H1 (cell line): ENCODE results near the gene PTPN5. TPM values are rescaled to one million over a fixed set of nuclear protein-coding genes. Genes with fewer than 3 reads are reported as not detected.

ENCODE experiments used
- CTCF ChIA-PET: fragments of 300-600 bp; sonication (Branson Sonifier 250); formaldehyde crosslinking; loops from one replicate; lab custom pipeline; 2021; ENCODE audit not compliant: partially characterized antibody; lab: Charles Lee
- POLR2A ChIA-PET: fragments of 300-600 bp; sonication (Branson Sonifier 250); formaldehyde crosslinking; loops from one replicate; lab custom pipeline; 2021; ENCODE audit warnings: inconsistent platforms; ENCODE audit not compliant: partially characterized antibody; lab: Charles Lee
- DNase-seq, 2 experiments: peaks; one replicate each; pipeline versions ENCODE4 v3.0.0 to v3.0.0-alpha.2; 2010 to 2022; ENCODE audit warnings: low spot score in 2 of 2, low read depth in 1 of 2, mixed read lengths in 1 of 2
- FAIRE-seq: peaks from 2 replicates; lab custom pipeline; 2011; peaks lifted over from hg19 to GRCh38; lab: Jason Lieb, UNC
- H2AFZ ChIP-seq: 2 replicates; pipeline ENCODE4 v1.8.1; 2012; ENCODE audit warnings: low read length, inconsistent platforms
- H2AK5ac ChIP-seq: 2 replicates; pipeline ENCODE4 v1.6.1; 2013; ENCODE audit warnings: low read depth, low read length
- H2BK120ac ChIP-seq: replicated peaks from 2 replicates; pipeline ENCODE3; 2013; ENCODE audit warnings: low read depth, low read length, inconsistent platforms
- H2BK12ac ChIP-seq: 2 replicates; pipeline ENCODE4 v1.6.1; 2013; ENCODE audit warnings: low read depth, low read length
- H2BK15ac ChIP-seq: 2 replicates; pipeline ENCODE4 v1.6.1; 2013; ENCODE audit warnings: low read length
- H2BK20ac ChIP-seq: 2 replicates; pipeline ENCODE4 v1.6.1; 2013; ENCODE audit warnings: low read length
- H2BK5ac ChIP-seq: 2 replicates; pipeline ENCODE4 v1.6.1; 2013; ENCODE audit warnings: low read depth, low read length
- H3K14ac ChIP-seq: 2 replicates; pipeline ENCODE4 v1.6.1; 2013; ENCODE audit warnings: inconsistent platforms; ENCODE audit not compliant: insufficient read length
- H3K18ac ChIP-seq: 2 replicates; pipeline ENCODE4 v1.6.1; 2013; ENCODE audit warnings: low read length; ENCODE audit errors: extremely low read depth
- H3K23ac ChIP-seq: 2 replicates; pipeline ENCODE4 v1.6.1; 2013; ENCODE audit warnings: inconsistent platforms; ENCODE audit not compliant: insufficient read length
- H3K23me2 ChIP-seq: 2 replicates; pipeline ENCODE4 v1.6.1; 2013; ENCODE audit warnings: low read depth, low read length
- H3K27ac ChIP-seq: 2 replicates; pipeline ENCODE4 v1.6.1; 2011; ENCODE audit warnings: low read depth, low read length, inconsistent platforms
- H3K27me3 ChIP-seq, 4 experiments: replicated peaks in 1 of 4; 1 replicate in 1 of 4; 2 replicates in 3 of 4; pipeline versions ENCODE4 v1.6.1 to v1.8.1; 2011 to 2013; ENCODE audit warnings: low read length in 3 of 4, mild to moderate bottlenecking in 3 of 4, inconsistent platforms in 2 of 4, mixed read lengths in 2 of 4, moderate library complexity in 1 of 4; ENCODE audit not compliant: control insufficient read depth in 3 of 4, insufficient read depth in 3 of 4; ENCODE audit errors: extremely low read depth in 1 of 4
- H3K36me3 ChIP-seq, 4 experiments: 2 replicates each; pipeline versions ENCODE4 v1.6.1 to v1.8.1; 2011 to 2013; ENCODE audit warnings: mild to moderate bottlenecking in 4 of 4, low read length in 3 of 4, moderate library complexity in 2 of 4, control low read depth in 1 of 4, inconsistent platforms in 1 of 4; ENCODE audit not compliant: insufficient read depth in 4 of 4, control insufficient read depth in 2 of 4
- H3K4ac ChIP-seq: replicated peaks from 2 replicates; pipeline ENCODE3; 2013; ENCODE audit warnings: low read length, low read depth, mixed read lengths, inconsistent platforms; ENCODE audit not compliant: insufficient read length
- H3K4me1 ChIP-seq, 4 experiments: replicated peaks in 1 of 4; 1 replicate in 1 of 4; 2 replicates in 3 of 4; pipeline versions ENCODE4 v1.6.1 to v1.8.1; 2011 to 2013; ENCODE audit warnings: low read length in 3 of 4, inconsistent platforms in 2 of 4, mixed read lengths in 1 of 4; ENCODE audit not compliant: insufficient read depth in 4 of 4, control insufficient read depth in 3 of 4
- H3K4me2 ChIP-seq, 2 experiments: 2 replicates each; pipeline versions ENCODE4 v1.6.1 to v1.8.1; 2011 to 2013; ENCODE audit warnings: low read depth in 2 of 2, low read length in 2 of 2, control low read depth in 1 of 2, inconsistent platforms in 1 of 2, mild to moderate bottlenecking in 1 of 2; ENCODE audit not compliant: insufficient read depth in 1 of 2
- H3K4me3 ChIP-seq, 4 experiments: fragments of 200-600, 300-600 bp in 1 of 4; sonication (generic), shearing (Covaris generic), sonication (Bioruptor Twin) in 1 of 4; 2 replicates each; pipeline versions ENCODE4 v1.5.1 to v1.8.1; 2011 to 2016; ENCODE audit warnings: low read length in 4 of 4, low read depth in 3 of 4, control low read depth in 2 of 4, inconsistent platforms in 2 of 4, mild to moderate bottlenecking in 2 of 4, mixed read lengths in 1 of 4, moderate library complexity in 1 of 4; ENCODE audit not compliant: insufficient read depth in 2 of 4; ENCODE audit errors: extremely low read depth in 1 of 4
- H3K56ac ChIP-seq: replicated peaks from 2 replicates; pipeline ENCODE3; 2013; ENCODE audit warnings: low read depth, mild to moderate bottlenecking, mixed read lengths, low read length, inconsistent platforms; ENCODE audit not compliant: insufficient read length
- H3K79me1 ChIP-seq: 2 replicates; pipeline ENCODE4 v1.6.1; 2013; ENCODE audit warnings: low read depth, low read length, control low read depth
- H3K79me2 ChIP-seq, 2 experiments: 2 replicates each; pipeline versions ENCODE4 v1.6.1 to v1.8.1; 2012 to 2013; ENCODE audit warnings: low read length in 2 of 2, mild to moderate bottlenecking in 2 of 2, inconsistent platforms in 1 of 2; ENCODE audit not compliant: insufficient read depth in 2 of 2, control insufficient read depth in 1 of 2
- H3K9ac ChIP-seq, 4 experiments: replicated peaks in 1 of 4; 1 replicate in 1 of 4; 2 replicates in 3 of 4; pipeline versions ENCODE4 v1.6.1 to v1.8.1; 2011 to 2013; ENCODE audit warnings: low read depth in 3 of 4, low read length in 3 of 4, control low read depth in 2 of 4, mild to moderate bottlenecking in 2 of 4, moderate library complexity in 2 of 4, inconsistent platforms in 1 of 4; ENCODE audit errors: extremely low read depth in 1 of 4
- H3K9me3 ChIP-seq, 2 experiments: 2 replicates each; pipeline versions ENCODE4 v1.6.1 to v1.8.1; 2012 to 2013; ENCODE audit warnings: mild to moderate bottlenecking in 2 of 2, moderate library complexity in 2 of 2, control low read depth in 1 of 2, inconsistent platforms in 1 of 2, low read depth in 1 of 2, low read length in 1 of 2, mixed read lengths in 1 of 2; ENCODE audit not compliant: insufficient read depth in 2 of 2
- H4K20me1 ChIP-seq, 2 experiments: replicated peaks in 1 of 2; 2 replicates each; pipeline versions ENCODE3 to v1.8.1; 2011 to 2013; ENCODE audit warnings: inconsistent platforms in 2 of 2, low read length in 2 of 2, mild to moderate bottlenecking in 1 of 2; ENCODE audit not compliant: insufficient read depth in 2 of 2, control insufficient read depth in 1 of 2
- H4K5ac ChIP-seq: 2 replicates; pipeline ENCODE4 v1.6.1; 2013; ENCODE audit warnings: low read length, low read depth, mixed read lengths, inconsistent platforms; ENCODE audit not compliant: insufficient read length
- H4K8ac ChIP-seq: 2 replicates; pipeline ENCODE4 v1.8.0; 2013; ENCODE audit warnings: mild to moderate bottlenecking, moderate library complexity, low read length, inconsistent platforms; ENCODE audit not compliant: insufficient read depth; ENCODE audit errors: extremely low read depth
- H4K91ac ChIP-seq: replicated peaks from 2 replicates; pipeline ENCODE3; 2013; ENCODE audit warnings: low read length, mixed read lengths, inconsistent platforms; ENCODE audit not compliant: insufficient read length
- FOSL1 ChIP-seq: IDR thresholded peaks from 2 replicates; pipeline ENCODE4 v1.6.1; 2011; ENCODE audit warnings: mild to moderate bottlenecking, low read depth, low read length, moderate library complexity; ENCODE audit not compliant: insufficient read depth
- HDAC2 ChIP-seq, 2 experiments: fragments of 300-600 bp in 1 of 2; sonication (generic) in 1 of 2; IDR thresholded peaks; 2 replicates each; pipeline ENCODE4 v1.6.1; 2011 to 2012; ENCODE audit warnings: low read depth in 2 of 2, low read length in 2 of 2, mild to moderate bottlenecking in 2 of 2, moderate library complexity in 2 of 2, borderline replicate concordance in 1 of 2, inconsistent platforms in 1 of 2
- JUN ChIP-seq: IDR thresholded peaks from 2 replicates; pipeline ENCODE4 v1.6.1; 2011; ENCODE audit warnings: low read depth, mild to moderate bottlenecking, improper control_type of control experiment, low read length
- KDM5A ChIP-seq: fragments of 200-600 bp; IDR thresholded peaks from 2 replicates; pipeline ENCODE4 v1.7.1; 2012; ENCODE audit warnings: mild to moderate bottlenecking, low read length, inconsistent platforms, mixed read lengths
- RAD21 ChIP-seq, 2 experiments: IDR thresholded peaks in 1 of 2; conservative IDR thresholded peaks in 1 of 2; 2 replicates each; pipeline ENCODE4 v1.6.1; 2011; ENCODE audit warnings: low read depth in 2 of 2, low read length in 2 of 2, improper control_type of control experiment in 1 of 2, inconsistent platforms in 1 of 2, mild to moderate bottlenecking in 1 of 2, moderate library complexity in 1 of 2
- RFX5 ChIP-seq: IDR thresholded peaks from 2 replicates; pipeline ENCODE4 v1.6.1; 2011; ENCODE audit warnings: low read depth, low read length, improper control_type of control experiment, borderline replicate concordance
- SIRT6 ChIP-seq: IDR thresholded peaks from one replicate; pipeline ENCODE4 v1.7.1; 2012; ENCODE audit warnings: low read length, inconsistent platforms
- SUZ12 ChIP-seq: fragments of 200-600 bp; sonication (generic); IDR thresholded peaks from 2 replicates; pipeline ENCODE4 v1.6.1; 2012; ENCODE audit warnings: mild to moderate bottlenecking, inconsistent platforms, low read length, moderate library complexity, mixed read lengths
- YY1 ChIP-seq: IDR thresholded peaks from 2 replicates; pipeline ENCODE4 v1.6.1; 2011; ENCODE audit warnings: low read depth, mild to moderate bottlenecking, low read length
- WGBS, 2 experiments: shearing (Covaris generic) in 1 of 2; methylation state at CpG; one replicate each; pipeline versions ENCODE4 v1.1.6 to v1.1.7; 2013 to 2015; ENCODE audit warnings: low lambda C conversion rate in 2 of 2, mixed read lengths in 2 of 2, inconsistent platforms in 1 of 2, low coverage in 1 of 2, missing lambda C conversion rate in 1 of 2; ENCODE audit not compliant: insufficient replicate concordance in 2 of 2, insufficient coverage in 1 of 2, insufficient read length in 1 of 2; ENCODE audit errors: extremely low coverage in 1 of 2, missing lambda C conversion rate in 1 of 2; 5-methylcytosine and 5-hydroxymethylcytosine counted together
- polyA plus RNA-seq, 7 experiments: library from polyadenylated mRNA; depleted of rRNA in 3 of 7; stranded (reverse) in 5 of 7; unstranded in 2 of 7; fragments of >200 nt in 5 of 7; fragments of 200-250 nt in 2 of 7; gene quantifications; 1 replicate in 5 of 7; 2 replicates in 1 of 7; 4 replicates in 1 of 7; pipeline versions ENCODE4 v1.2.1 to v1.2.3, GENCODE V29; 2011 to 2013; ENCODE audit warnings: missing spikeins in 2 of 7, mixed read lengths in 2 of 7
- total RNA-seq: library from RNA; stranded (reverse); fragmentation: NEBNext Ultra II Directional; extraction: Animal tissue kit (Norgen Biotek cat#: 25700); gene quantifications from 2 replicates; pipeline ENCODE4 v1.2.1, GENCODE V29; 2021
- TF ChIP-seq, protein P1 (sequence below): IDR thresholded peaks from 2 replicates; pipeline ENCODE4 v1.6.1; 2011; ENCODE audit warnings: low read length, improper control_type of control experiment

Gene PTPN5
- total and polyA plus RNA-seq, 2 of the 8 experiments (the other 6 are each of a cell fraction or from before 2014, with no cell fraction given): 8.4 to 12.9 TPM

DNA sequence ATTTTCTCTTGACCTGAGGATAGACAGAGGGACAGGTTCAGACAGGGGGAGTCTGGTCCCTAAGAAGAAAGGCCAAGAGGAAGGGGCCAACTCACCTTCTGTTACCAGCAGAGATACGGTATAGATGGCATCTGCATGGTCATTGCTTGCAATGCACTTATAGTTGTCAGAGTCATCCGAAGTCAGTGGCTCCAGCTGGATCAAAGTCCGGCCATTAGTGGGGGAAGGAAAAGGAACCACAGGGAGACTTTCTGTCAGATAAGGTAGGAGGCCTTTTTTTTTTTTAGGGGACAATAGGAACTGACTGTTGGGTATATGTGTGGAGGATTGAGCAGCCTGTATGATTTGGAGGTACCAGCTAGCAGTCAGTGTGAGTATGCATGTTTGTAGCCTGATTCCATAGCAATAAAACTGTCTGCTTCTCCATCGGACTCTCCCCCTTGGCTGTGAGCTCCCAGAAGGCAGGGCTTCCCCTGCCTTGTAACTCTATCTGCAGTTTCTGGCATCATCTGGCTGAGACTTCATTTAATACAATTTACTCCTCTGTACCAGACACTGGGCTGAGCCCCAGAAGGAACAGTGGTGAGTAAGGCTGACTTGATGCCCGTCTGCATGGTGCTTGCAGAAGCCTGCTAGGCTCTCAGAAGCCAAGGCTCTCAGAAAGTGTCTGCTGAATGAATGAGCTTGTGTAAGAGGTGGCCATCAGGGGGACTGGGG is 71.3 kb downstream of the PTPN5 start:
- no peaks in the 10 kb centered on the region for H4K20me1 ChIP-seq
- H2AK5ac ChIP-seq: no peak overlapping the region
- no peak overlapping the region for H2BK15ac ChIP-seq
- peaks cover 13% of the 10 kb centered on the region for H3K23me2 ChIP-seq
- peak overlapping the region; percentile 92 for H2AFZ ChIP-seq
- H3K36me3 ChIP-seq: no peaks in the 10 kb centered on the region
- no peak overlapping the region for H3K56ac ChIP-seq
- H3K14ac ChIP-seq: no peak overlapping the region
- H2BK20ac ChIP-seq: no peak overlapping the region
- ChIA-PET CTCF (interaction anchor here (0.7 to 7.6 kb wide), 8 partner anchors 11 to 139 kb away, joined by 4 to 63 read pairs (median 8); no protein-coding TSS in a partner anchor), POLR2A (interaction anchor here (0.8 to 2.6 kb wide), 4 partner anchors 9 to 194 kb away, joined by 3 to 10 read pairs (median 3); partner anchors contain the start of gene TSG101)
- H3K9ac ChIP-seq: peak overlapping the region in 1 of 4 experiments; percentile 68; a peak in 3 of 7 replicates
- DNase-seq: no peak
- H4K5ac ChIP-seq: no peak overlapping the region
- H3K23ac ChIP-seq: no peak overlapping the region
- H2BK5ac ChIP-seq: no peak overlapping the region
- H3K27ac ChIP-seq: no peak overlapping the region
- WGBS, 2 experiments: 88% methylated on average over 5 of the region's 5 CpGs; no CpG with 5 or more reads in 1 of the 2 experiments
- H3K79me2 ChIP-seq: no peaks in the 10 kb centered on the region
- no peak overlapping the region for H2BK120ac ChIP-seq
- no peaks in the 10 kb centered on the region for H3K9me3 ChIP-seq
- no peak overlapping the region for H4K91ac ChIP-seq
- H3K4me2 ChIP-seq: peak overlapping the region; percentile 78 to 100
- no peak overlapping the region for H3K18ac ChIP-seq
- peaks cover 0 to 5% (median 3%) of the 10 kb centered on the region in 4 experiments; a peak in 4 of 7 replicates for H3K4me1 ChIP-seq
- H3K4ac ChIP-seq: no peak overlapping the region
- H3K79me1 ChIP-seq: no peaks in the 10 kb centered on the region
- no peak overlapping the region for H2BK12ac ChIP-seq
- peaks cover 0 to 9% (median 4%) of the 10 kb centered on the region in 4 experiments; a peak in 2 of 7 replicates for H3K27me3 ChIP-seq
- no peak for FAIRE-seq
- peak overlapping the region in 2 of 4 experiments; percentile 78 to 86; a peak in 3 of 8 replicates for H3K4me3 ChIP-seq
- H4K8ac ChIP-seq: 0 out of 2 replicates have a peak overlapping the region, but pooled peaks have one; percentile 76
- TF ChIP-seq RAD21 (IDR thresholded peaks at IDR 0.05 in 1 of 2, conservative IDR thresholded peaks at IDR 0.05 in 1 of 2; ENCODE audit: low read depth in 2 of 2, low read length in 2 of 2): no peak
- TF ChIP-seq HDAC2 (IDR thresholded peaks at IDR 0.05; ENCODE audit: borderline replicate concordance in 1 of 2, low read depth in 2 of 2, low read length in 2 of 2): no peak
- TF ChIP-seq SIRT6: no peak
- TF ChIP-seq JUN: no peak
- no peak for TF ChIP-seq RFX5
- TF ChIP-seq SUZ12: no peak
- no peak for TF ChIP-seq YY1
- TF ChIP-seq FOSL1: no peak
- no peak for TF ChIP-seq KDM5A
- TF ChIP-seq, protein P1, sequence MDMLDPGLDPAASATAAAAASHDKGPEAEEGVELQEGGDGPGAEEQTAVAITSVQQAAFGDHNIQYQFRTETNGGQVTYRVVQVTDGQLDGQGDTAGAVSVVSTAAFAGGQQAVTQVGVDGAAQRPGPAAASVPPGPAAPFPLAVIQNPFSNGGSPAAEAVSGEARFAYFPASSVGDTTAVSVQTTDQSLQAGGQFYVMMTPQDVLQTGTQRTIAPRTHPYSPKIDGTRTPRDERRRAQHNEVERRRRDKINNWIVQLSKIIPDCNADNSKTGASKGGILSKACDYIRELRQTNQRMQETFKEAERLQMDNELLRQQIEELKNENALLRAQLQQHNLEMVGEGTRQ: no peak
